Measurements from ENCODE around the gene EBF3.

GRCh38 chr10:129933456-129934092, 30.5 kb downstream of the EBF3 start:
- TF ChIP-seq EZH2 (IDR thresholded peaks at IDR 0.05) (no peak), POLR2AphosphoS5 (IDR thresholded peaks at IDR 0.05; ENCODE audit: borderline replicate concordance, low read depth, low read length) (no peak), FOXP2 (optimal IDR thresholded peaks at IDR 0.05; ENCODE audit: control extremely low read depth, extremely low read length, insufficient read depth) (no peak)
